ENCODE measurements around the gene FAM168A. TPM values are rescaled to one million over a fixed set of nuclear protein-coding genes. Genes with fewer than 3 reads are reported as not detected.
"Not testable (repeated sequence)": the region's sequence is repeated elsewhere in the genome, so short reads cannot be mapped to it uniquely, and the experiment has no call there.

The FAM168A gene
- total RNA-seq, 1 experiment from 2014 or later, result 5.0 TPM

DNA sequence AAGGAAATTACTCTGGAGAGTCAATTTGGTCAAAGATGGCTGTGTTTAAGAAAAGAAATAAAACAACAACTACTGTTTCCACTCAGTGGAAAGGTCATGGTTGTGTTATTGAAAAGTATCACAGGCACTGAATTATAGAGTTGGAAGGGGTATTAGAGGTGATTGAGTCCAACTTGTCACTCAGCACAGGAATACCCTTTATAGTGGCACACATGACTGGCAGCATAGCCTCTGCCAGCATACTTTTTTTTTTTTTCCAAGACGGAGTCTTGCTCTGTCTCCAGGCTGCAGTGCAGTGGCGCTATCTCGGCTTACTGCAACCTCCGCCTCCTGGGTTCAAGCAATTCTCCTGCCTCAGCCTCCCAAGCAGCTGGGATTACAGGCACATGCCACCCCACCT, 161.1 kb downstream of the FAM168A start:
- not testable (repeated sequence) for DNase-seq (ENCODE audit: extremely low read depth, low read depth)

GRCh38 chr11:73431396-73431795, 166.5 kb downstream of the FAM168A start:
- DNase-seq (ENCODE audit: extremely low read depth, low read depth), result no peak

GRCh38 chr11:73430326-73430725, 167.6 kb downstream of the FAM168A start:
- DNase-seq (ENCODE audit: extremely low read depth, low read depth), result no peak

DNA sequence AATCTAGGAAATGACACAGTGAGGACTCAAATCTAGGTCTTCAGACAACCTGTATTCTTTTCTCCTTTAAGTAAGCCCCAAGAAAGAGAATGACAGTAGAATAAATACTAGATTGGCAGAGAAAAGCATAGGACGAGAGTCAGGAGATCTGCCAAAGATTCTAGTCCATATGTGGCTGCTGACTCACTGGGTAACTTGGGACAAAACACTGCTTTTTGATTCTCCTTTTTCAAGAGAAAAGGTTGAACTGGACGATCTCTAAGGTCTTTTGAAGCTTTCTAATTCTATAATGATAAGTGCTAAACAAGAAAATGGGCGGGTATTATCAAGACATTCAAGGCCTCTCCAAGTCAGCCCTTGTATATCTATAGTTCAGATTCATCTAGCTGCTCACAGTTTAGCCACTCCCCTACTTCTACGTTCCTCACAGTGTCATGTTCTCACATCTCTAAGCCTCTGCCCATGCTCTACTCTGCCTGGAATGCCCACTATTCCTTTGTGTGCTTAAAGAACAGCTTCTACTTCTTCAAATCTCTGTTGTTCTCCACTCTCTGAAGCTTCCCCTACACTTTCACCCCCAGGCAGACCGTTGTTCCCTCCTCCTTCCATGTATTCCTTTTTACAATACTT, 168.7 kb downstream of the FAM168A start:
- DNase-seq (ENCODE audit: extremely low read depth, low read depth), result no peak

DNA sequence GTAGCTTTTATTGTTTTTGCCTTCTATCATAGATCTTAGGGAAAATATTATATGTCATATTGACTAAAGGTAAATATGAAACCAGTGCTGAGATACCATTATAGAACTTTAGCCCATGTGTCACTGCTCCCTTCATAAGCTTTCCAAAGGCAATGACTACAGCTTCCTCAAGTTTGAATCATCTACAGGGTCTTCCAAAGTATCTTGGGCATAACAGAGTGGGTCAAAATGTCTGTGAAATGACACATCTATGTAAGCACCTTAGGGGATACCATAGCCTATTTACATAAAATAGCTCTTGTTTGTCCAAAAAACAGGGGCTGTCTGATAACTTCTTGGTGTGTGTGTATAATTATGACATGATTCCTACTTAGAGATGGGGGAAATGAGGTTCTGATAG, 169.2 kb downstream of the FAM168A start:
- DNase-seq (ENCODE audit: extremely low read depth, low read depth), result no peak

GRCh38 chr11:73428227-73428626, 169.7 kb downstream of the FAM168A start:
- DNase-seq (ENCODE audit: extremely low read depth, low read depth), result no peak

GRCh38 chr11:73426219-73426850, 171.6 kb downstream of the FAM168A start:
- DNase-seq (ENCODE audit: extremely low read depth, low read depth), result no peak

DNA sequence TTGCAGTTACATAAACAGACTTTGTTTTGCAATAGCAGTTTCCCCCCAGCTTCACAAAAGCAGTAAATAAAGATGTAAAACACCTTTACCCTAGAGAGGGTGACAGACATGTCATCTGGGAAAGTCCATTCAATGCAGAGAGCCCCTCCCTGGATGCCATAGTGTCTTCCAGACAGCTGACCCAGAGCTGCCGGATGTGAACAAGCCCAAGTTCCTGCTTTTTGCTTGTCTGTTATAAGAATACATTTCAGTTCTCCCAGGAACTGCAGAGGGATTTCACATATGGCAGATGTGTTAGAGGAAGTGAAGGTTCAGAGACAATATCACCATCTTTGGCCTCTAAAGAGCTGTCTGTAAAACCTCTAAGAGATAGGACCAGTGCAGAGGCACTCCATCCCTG, 172.8 kb downstream of the FAM168A start:
- DNase-seq (ENCODE audit: extremely low read depth, low read depth), result no peak

DNA sequence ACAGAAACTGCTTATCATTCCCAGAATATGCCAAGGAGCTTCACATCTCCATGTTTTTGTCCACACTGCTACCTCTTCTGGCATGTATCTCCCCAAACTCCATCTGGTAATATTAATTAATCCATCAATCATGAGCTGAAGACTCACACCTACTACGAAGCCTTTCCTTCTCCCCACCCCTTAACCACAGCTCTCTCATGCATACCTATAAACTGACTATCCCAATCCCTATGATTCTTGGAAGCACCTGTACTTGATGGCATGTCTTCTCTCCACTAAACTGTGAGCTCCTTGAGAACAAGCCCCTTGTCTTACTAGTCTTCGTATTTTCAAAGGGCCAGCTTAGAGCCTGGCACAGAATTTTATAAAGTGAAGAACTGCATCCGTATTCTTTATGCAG, 174.4 kb downstream of the FAM168A start:
- no peak for DNase-seq (ENCODE audit: extremely low read depth, low read depth)

DNA sequence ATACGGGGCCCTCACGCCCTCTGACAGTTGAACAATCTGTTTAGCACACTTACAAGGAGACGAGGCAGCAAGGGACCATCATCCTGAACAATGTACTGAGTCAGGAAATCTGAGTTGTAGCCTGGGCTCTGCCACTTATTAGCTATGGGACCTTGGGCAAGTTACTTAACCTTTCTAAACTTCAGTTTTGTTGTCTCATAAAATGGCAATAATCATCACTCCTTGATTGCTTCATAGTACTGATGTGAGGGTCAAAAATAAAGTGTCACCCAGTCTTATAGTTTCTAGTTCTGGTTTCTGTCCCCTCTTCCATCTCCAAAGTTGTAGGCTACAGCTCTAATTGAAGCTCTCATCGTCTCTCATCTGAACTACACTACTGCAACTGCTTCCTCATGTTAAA, 175.0 kb downstream of the FAM168A start:
- DNase-seq (ENCODE audit: extremely low read depth, low read depth), result no peak

GRCh38 chr11:73420136-73420535, 177.8 kb downstream of the FAM168A start:
- DNase-seq (ENCODE audit: extremely low read depth, low read depth), result no peak

DNA sequence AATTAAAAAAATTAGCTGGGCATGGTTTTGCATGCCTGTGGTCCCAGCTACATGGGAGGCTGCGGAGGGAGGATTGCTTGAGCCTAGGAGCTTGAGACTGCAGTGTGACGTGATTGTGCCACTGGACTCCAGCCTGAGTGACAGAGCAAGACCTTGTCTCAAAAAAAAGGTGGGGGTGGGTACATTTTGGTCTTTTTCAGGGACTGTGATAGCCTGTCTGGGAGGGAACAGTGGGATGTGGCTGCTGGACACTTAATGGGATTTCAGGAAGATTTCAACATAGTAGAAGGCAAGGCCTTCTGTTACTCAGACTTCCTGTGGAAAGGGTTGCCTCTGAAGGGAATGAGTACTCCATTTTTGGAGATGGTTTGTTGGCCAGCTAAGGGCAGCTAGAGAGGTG, 181.1 kb downstream of the FAM168A start:
- no peak for DNase-seq (ENCODE audit: extremely low read depth, low read depth)

GRCh38 chr11:73415854-73416615, 181.9 kb downstream of the FAM168A start:
- no peak for DNase-seq (ENCODE audit: extremely low read depth, low read depth)

GRCh38 chr11:73414977-73415651, 182.8 kb downstream of the FAM168A start:
- no peak for DNase-seq (ENCODE audit: extremely low read depth, low read depth)

GRCh38 chr11:73413256-73413655, 184.7 kb downstream of the FAM168A start:
- DNase-seq (ENCODE audit: extremely low read depth, low read depth), result no peak

DNA sequence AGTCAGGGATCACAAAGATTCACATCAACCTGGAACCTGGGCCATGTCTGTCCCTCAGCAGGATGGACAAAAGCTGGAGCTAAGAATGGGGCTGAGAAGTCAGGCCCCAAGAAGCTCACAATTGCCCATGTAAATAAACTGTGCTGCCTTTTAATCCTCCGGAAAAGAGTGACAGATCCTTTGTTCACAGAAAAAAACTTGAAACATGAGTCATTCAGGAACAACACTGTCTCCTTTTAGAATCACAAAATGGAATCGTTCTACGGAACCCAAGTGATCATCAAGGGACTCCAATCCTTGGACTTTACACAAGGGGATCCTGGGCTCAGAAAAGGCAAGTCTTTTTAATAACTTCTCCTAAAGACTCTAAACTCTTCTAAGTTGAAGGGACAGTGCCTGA, 185.6 kb downstream of the FAM168A start:
- DNase-seq (ENCODE audit: extremely low read depth, low read depth), result no peak

GRCh38 chr11:73411031-73411430, 186.9 kb downstream of the FAM168A start:
- no peak for DNase-seq (ENCODE audit: extremely low read depth, low read depth)

- no peak for DNase-seq (ENCODE audit: extremely low read depth, low read depth)
Measured at GRCh38 chr11:73410627-73411026, 187.3 kb downstream of the FAM168A start.

DNA sequence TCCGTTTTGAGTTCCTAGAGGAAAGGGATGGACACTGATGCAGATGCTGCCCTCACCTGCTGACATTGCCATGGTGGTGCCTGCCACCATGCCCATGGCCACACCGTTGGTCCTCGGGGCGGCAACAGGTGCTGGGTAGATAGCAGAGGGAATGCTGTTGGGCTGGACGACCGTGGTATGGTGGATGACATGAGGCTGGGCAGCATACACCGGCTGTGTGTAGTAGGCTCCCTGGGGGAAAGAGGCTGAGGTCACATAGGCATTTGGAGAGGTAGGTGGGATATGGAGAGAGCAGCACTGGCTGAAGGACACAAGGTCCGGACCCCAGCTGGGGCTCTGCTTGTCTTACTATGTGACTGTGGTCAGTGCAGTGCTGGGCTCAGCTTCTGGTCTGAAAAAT, 188.5 kb downstream of the FAM168A start:
- no peak for DNase-seq (ENCODE audit: extremely low read depth, low read depth)

DNA sequence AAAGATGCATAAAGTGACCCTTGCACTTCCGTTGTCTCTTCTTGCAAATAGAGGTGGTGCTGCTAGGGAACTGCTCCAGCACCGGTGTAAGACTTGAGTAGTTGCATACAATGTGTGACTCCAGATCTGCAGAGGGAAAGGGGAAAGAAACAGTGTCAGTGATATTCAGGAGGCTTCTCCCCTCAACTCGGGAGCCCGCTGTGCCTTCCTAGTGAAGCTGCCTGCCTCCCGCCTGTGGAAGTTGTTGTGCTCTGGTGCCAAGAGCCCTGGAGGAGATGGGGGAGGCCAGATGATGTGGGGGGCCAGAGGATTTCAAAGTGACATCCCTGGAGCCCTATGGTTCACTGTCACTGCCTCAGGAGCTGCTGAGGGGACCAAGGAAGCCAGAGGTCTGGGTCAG, 191.3 kb downstream of the FAM168A start:
- no peak for DNase-seq (ENCODE audit: extremely low read depth, low read depth)

- DNase-seq (ENCODE audit: extremely low read depth, low read depth), result no peak
Measured at GRCh38 chr11:73406131-73406530, 191.8 kb downstream of the FAM168A start.

- DNase-seq (ENCODE audit: extremely low read depth, low read depth), result no peak
Measured at GRCh38 chr11:73405146-73405510, 192.8 kb downstream of the FAM168A start.

Data from NCI-H460 (cell line).